ENCODE measurements around the gene EFCAB8.

- TF ChIP-seq CTCF (IDR thresholded peaks at IDR 0.05): no peak
- no peak for TF ChIP-seq POLR2AphosphoS5 (IDR thresholded peaks at IDR 0.05)
Observed at GRCh38 chr20:32991383-32991782, 132.7 kb downstream of the EFCAB8 start.

Measured in stomach (tissue), 4 donors.